Karpas-422 (cell line): ENCODE data around the gene IRGQ. TPM values are rescaled to one million over a fixed set of nuclear protein-coding genes. Genes with fewer than 3 reads are reported as not detected.

Experiments
- DNase-seq: peaks from one replicate; pipeline ENCODE4 v3.0.0-alpha.2; 2015
- H2AFZ ChIP-seq: fragments of 200-600 bp; sonication (generic); 2 replicates; pipeline ENCODE4 v1.6.1; 2014; ENCODE audit warnings: antibody characterized with exemption, low read length, mixed read lengths
- H3K27ac ChIP-seq: fragments of 200-600 bp; sonication (generic); 2 replicates; pipeline ENCODE4 v1.5.1; 2014; ENCODE audit warnings: mild to moderate bottlenecking, low read length, moderate library complexity
- H3K27me3 ChIP-seq: fragments of 200-600 bp; sonication (generic); 2 replicates; pipeline ENCODE4 v1.6.1; 2014; ENCODE audit warnings: low read length, mixed read lengths
- H3K36me3 ChIP-seq: fragments of 200-600 bp; sonication (generic); 2 replicates; pipeline ENCODE4 v1.6.1; 2014; ENCODE audit warnings: low read length, mixed read lengths; ENCODE audit not compliant: insufficient read depth
- H3K4me1 ChIP-seq: fragments of 200-600 bp; sonication (generic); 2 replicates; pipeline ENCODE4 v1.6.1; 2014; ENCODE audit warnings: mild to moderate bottlenecking, low read length, mixed read lengths
- H3K4me2 ChIP-seq: fragments of 200-600 bp; sonication (generic); 2 replicates; pipeline ENCODE4 v1.6.1; 2014; ENCODE audit warnings: low read length, low read depth, mild to moderate bottlenecking; ENCODE audit not compliant: poor library complexity, severe bottlenecking
- H3K4me3 ChIP-seq: fragments of 200-600 bp; sonication (generic); 2 replicates; pipeline ENCODE4 v1.5.1; 2014; ENCODE audit warnings: mild to moderate bottlenecking, antibody characterized with exemption, low read length, mixed read lengths
- H3K79me2 ChIP-seq: fragments of 200-600 bp; sonication (generic); 2 replicates; pipeline ENCODE4 v1.6.1; 2014; ENCODE audit warnings: mild to moderate bottlenecking, low read length, mixed read lengths
- H3K9ac ChIP-seq: fragments of 200-600 bp; sonication (generic); 2 replicates; pipeline ENCODE4 v1.6.0; 2014; ENCODE audit warnings: low read length
- H3K9me2 ChIP-seq: fragments of 200-600 bp; sonication (generic), shearing (Covaris generic); replicated peaks from 2 replicates; pipeline ENCODE4 v1.6.0; 2014; ENCODE audit warnings: mild to moderate bottlenecking, low read length, moderate library complexity; ENCODE audit not compliant: insufficient read depth
- H3K9me3 ChIP-seq: fragments of 300-700, 200-600 bp; sonication (generic); 2 replicates; pipeline ENCODE4 v1.6.1; 2014; ENCODE audit warnings: low read length, mixed read lengths
- H4K20me1 ChIP-seq: fragments of 200-600 bp; sonication (generic); 2 replicates; pipeline ENCODE4 v1.6.1; 2014; ENCODE audit warnings: mild to moderate bottlenecking, antibody characterized with exemption, low read length, low read depth; ENCODE audit not compliant: insufficient read depth
- total RNA-seq: library from RNA; depleted of rRNA; stranded (reverse); fragments of >200 nt; shearing (Covaris generic); gene quantifications from 2 replicates; pipeline ENCODE4 v1.2.3, GENCODE V29; 2014; ENCODE audit warnings: low replicate concordance

IRGQ gene
- total RNA-seq, 1 experiment from 2014 or later = 10.8 TPM

DNA sequence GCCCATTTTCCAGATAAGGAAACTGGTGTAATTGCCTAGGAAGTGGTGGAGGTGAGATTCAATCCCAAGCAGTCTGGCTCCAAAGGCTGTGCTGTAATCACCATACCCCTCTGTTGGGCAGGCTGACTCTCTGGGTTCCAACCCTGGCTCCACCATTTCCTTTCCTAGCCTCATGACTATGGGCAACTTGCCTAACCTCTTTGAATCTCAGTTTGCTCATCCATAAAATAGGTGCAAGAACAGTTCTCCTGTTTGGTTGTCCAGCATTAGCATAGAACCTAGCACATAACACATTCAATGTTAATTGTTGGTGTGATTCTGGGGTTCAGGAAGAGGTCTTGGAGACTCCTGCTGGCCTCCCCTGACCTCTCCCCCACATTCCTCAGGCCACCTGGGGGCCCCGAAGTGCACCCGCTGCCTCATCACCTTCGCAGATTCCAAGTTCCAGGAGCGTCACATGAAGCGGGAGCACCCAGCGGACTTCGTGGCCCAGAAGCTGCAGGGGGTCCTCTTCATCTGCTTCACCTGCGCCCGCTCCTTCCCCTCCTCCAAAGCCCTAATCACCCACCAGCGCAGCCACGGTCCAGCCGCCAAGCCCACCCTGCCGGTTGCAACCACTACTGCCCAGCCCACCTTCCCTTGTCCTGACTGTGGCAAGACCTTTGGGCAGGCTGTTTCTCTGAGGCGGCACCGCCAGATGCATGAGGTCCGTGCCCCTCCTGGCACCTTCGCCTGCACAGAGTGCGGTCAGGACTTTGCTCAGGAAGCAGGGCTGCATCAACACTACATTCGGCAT is 2.7 kb upstream of the IRGQ start:
- Histone ChIP-seq H3K4me2 (peak overlapping the region; percentile 73), H3K4me1 (peaks cover 28% of the 10 kb centered on the region), H3K27me3 (no peaks in the 10 kb centered on the region), H3K9me3 (no peaks in the 10 kb centered on the region), H3K27ac (no peak overlapping the region), H3K79me2 (peaks cover 64% of the 10 kb centered on the region), H4K20me1 (no peaks in the 10 kb centered on the region; the same call in 1 of the 2 replicates), H3K4me3 (peak overlapping the region; percentile 77; the same call in 1 of the 2 replicates), H3K9ac (peak overlapping the region; percentile 81), H3K9me2 (no peaks in the 10 kb centered on the region), H3K36me3 (peaks cover 14% of the 10 kb centered on the region; the same call in 1 of the 2 replicates), H2AFZ (no peak overlapping the region)
- no peak for DNase-seq

- Histone ChIP-seq H3K9me2 (no peaks in the 10 kb centered on the region), H3K4me1 (peaks cover 25% of the 10 kb centered on the region), H3K79me2 (peaks cover 66% of the 10 kb centered on the region), H2AFZ (no peak overlapping the region), H3K27ac (peak overlapping the region; percentile 17; the same call in 1 of the 2 replicates), H3K9me3 (no peaks in the 10 kb centered on the region), H3K4me2 (peak overlapping the region; percentile 73), H3K9ac (peak overlapping the region; percentile 81), H3K36me3 (peaks cover 11% of the 10 kb centered on the region; the same call in 1 of the 2 replicates), H3K27me3 (no peaks in the 10 kb centered on the region), H4K20me1 (no peaks in the 10 kb centered on the region; the same call in 1 of the 2 replicates), H3K4me3 (peak overlapping the region; percentile 77)
- DNase-seq = no peak
Observed at GRCh38 chr19:43597876-43598275, 1.9 kb upstream of the IRGQ start.

DNA sequence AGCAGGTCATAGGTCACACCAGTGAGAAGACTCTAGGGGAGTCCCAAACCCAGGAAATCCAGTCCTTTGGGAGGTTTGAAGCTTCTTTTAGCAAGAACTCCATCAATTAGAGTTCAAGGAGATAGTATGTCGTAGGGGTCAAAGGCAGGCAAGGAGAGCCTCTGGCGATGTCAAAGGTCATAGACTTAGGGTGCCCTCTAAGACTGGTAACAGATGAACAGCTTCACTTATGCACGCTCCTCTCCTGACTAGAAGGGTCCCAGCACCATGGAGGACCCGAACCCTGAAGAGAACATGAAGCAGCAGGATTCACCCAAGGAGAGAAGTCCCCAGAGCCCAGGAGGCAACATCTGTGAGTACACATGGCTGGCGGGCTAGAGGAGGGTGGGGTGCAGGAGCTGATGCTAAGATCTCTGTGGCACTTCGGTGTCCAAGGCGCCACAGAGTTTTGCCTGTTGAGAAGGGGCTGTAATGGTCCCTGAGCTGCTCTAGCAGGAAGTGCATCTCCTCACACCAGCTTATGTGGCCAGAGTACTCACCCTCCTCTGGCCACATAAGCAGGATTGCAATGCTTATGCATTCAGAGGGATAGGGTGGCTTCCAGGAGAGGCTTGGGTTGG is 1.0 kb upstream of the IRGQ start:
- Histone ChIP-seq H3K4me2 (peak overlapping the region; percentile 73), H4K20me1 (no peaks in the 10 kb centered on the region; the same call in 1 of the 2 replicates), H3K27me3 (no peaks in the 10 kb centered on the region), H3K27ac (peak overlapping the region; percentile 73; the same call in 1 of the 2 replicates), H3K9me3 (no peaks in the 10 kb centered on the region), H3K9ac (peak overlapping the region; percentile 81), H3K4me1 (peaks cover 25% of the 10 kb centered on the region), H3K9me2 (no peaks in the 10 kb centered on the region), H3K4me3 (peak overlapping the region; percentile 77), H3K36me3 (peaks cover 10% of the 10 kb centered on the region; the same call in 1 of the 2 replicates), H3K79me2 (peaks cover 61% of the 10 kb centered on the region), H2AFZ (no peak overlapping the region)
- peak; percentile 53 for DNase-seq

DNA sequence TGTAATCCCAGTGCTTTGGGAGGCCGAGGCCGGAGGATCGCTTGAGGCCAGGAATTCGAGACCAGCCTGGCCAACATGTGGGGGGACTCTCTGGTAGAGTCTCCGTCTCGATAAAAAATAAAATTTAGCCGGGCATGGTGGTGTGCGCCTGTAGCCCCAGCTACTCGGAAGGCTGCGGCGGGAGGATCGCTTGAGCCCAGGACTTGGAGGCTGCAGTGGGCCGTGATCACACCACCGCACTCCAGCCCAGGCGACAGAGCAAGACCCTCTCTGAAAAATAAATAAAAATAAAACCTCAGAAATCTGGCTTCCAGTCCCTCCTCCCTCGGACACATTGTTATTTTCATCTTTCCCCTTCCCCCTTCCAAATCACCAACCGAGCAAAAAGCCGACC is 332 bp downstream of the IRGQ start:
- Histone ChIP-seq H3K4me3 (peak overlapping the region; percentile 77), H3K27ac (peak overlapping the region; percentile 31; the same call in 1 of the 2 replicates), H3K4me2 (peak overlapping the region; percentile 91), H3K36me3 (peaks cover 10% of the 10 kb centered on the region; the same call in 1 of the 2 replicates), H3K9ac (peak overlapping the region; percentile 87), H3K9me3 (no peaks in the 10 kb centered on the region), H3K9me2 (no peaks in the 10 kb centered on the region), H3K27me3 (no peaks in the 10 kb centered on the region), H2AFZ (peak overlapping the region; percentile 29; the same call in 1 of the 2 replicates), H4K20me1 (no peaks in the 10 kb centered on the region; the same call in 1 of the 2 replicates), H3K4me1 (peaks cover 25% of the 10 kb centered on the region), H3K79me2 (peaks cover 61% of the 10 kb centered on the region)
- no peak for DNase-seq

- Histone ChIP-seq H3K4me1 (peaks cover 25% of the 10 kb centered on the region), H3K79me2 (peaks cover 56% of the 10 kb centered on the region), H4K20me1 (no peaks in the 10 kb centered on the region; the same call in 1 of the 2 replicates), H3K27me3 (no peaks in the 10 kb centered on the region), H3K4me3 (peak overlapping the region; percentile 77), H3K27ac (peak overlapping the region; percentile 31; the same call in 1 of the 2 replicates), H3K9ac (peak overlapping the region; percentile 87), H3K4me2 (peak overlapping the region; percentile 91), H3K9me3 (no peaks in the 10 kb centered on the region), H3K36me3 (peaks cover 10% of the 10 kb centered on the region; the same call in 1 of the 2 replicates), H2AFZ (peak overlapping the region; percentile 29; the same call in 1 of the 2 replicates), H3K9me2 (no peaks in the 10 kb centered on the region)
- DNase-seq = peak; percentile 91
Observed at GRCh38 chr19:43594710-43595604, 977 bp downstream of the IRGQ start.

GRCh38 chr19:43594081-43594697 is 1.7 kb downstream of the IRGQ start:
- no peaks in the 10 kb centered on the region for H3K9me2 ChIP-seq
- H3K27me3 ChIP-seq = no peaks in the 10 kb centered on the region
- H3K4me1 ChIP-seq = peaks cover 25% of the 10 kb centered on the region
- H4K20me1 ChIP-seq = no peaks in the 10 kb centered on the region; the same call in 1 of the 2 replicates
- H3K9me3 ChIP-seq = no peaks in the 10 kb centered on the region
- H3K36me3 ChIP-seq = peaks cover 3% of the 10 kb centered on the region; the same call in 1 of the 2 replicates
- peak overlapping the region; percentile 87; the same call in 1 of the 2 replicates for H3K9ac ChIP-seq
- peak overlapping the region; percentile 77 for H3K4me3 ChIP-seq
- H2AFZ ChIP-seq = no peak overlapping the region
- peak overlapping the region; percentile 91 for H3K4me2 ChIP-seq
- no peak for DNase-seq
- no peak overlapping the region for H3K27ac ChIP-seq
- H3K79me2 ChIP-seq = peaks cover 48% of the 10 kb centered on the region

DNA sequence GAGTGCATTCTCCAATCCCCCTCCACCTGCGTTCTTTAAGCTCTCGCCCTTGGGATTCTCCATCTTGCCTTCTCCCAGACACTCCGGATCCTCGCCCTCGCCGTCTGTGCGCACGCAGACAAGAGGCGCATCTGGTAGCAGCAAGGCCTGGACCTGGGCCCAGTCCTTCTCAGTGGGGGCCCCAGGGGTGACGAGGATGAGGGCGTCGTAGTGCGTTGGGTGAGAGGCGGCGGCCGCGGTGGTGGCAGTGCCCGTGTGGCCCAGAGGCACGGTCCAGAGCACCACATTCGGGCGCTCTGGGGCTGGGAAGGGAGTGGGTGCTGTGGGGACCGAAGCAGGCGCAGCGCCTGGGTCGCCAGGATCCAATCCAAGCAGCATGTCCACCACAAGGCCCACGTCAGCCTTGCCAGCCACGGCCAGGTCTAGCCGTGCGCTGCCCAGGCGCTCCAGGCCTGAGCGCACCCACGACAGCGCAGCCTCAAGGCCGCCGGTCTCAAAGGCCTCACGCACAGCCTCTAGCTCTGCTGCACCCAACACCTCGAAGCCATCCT is 3.1 kb downstream of the IRGQ start:
- Histone ChIP-seq H3K9ac (no peak overlapping the region), H3K4me2 (no peak overlapping the region), H3K27ac (no peak overlapping the region), H4K20me1 (no peaks in the 10 kb centered on the region; the same call in 1 of the 2 replicates), H3K4me3 (no peak overlapping the region), H3K9me3 (no peaks in the 10 kb centered on the region), H2AFZ (no peak overlapping the region), H3K4me1 (peaks cover 16% of the 10 kb centered on the region), H3K9me2 (no peaks in the 10 kb centered on the region), H3K79me2 (peaks cover 35% of the 10 kb centered on the region), H3K36me3 (peaks cover 3% of the 10 kb centered on the region; the same call in 1 of the 2 replicates), H3K27me3 (no peaks in the 10 kb centered on the region)
- no peak for DNase-seq
